Measurements from ENCODE around the gene TSC22D1. TPM values are rescaled to one million over a fixed set of nuclear protein-coding genes. Genes with fewer than 3 reads are reported as not detected.

TSC22D1 gene
- total RNA-seq, 1 experiment from 2014 or later = 44.7 TPM

DNA sequence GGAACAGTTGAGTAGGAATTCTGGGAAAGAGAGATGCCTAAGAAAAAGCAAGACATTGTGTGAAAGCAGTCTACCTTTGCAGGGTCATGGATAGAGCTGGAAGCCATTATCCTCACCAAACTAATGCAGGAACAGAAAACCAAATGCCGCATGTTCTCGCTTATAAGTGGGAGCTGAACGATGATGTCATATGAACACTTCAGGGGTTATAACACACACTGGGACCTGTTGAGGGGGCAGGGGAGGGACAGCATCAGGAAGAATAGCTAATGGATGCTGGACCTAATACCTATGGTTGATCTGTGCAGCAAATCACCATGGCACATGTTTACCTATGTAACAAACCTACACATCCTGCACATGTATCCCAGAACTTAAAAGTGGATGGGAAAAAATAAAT is 69.9 kb downstream of the TSC22D1 start:
- DNase-seq = no peak
- Histone ChIP-seq H3K27me3 (ENCODE audit: control insufficient read depth, insufficient read depth, low read length) (no peaks in the 10 kb centered on the region), H3K36me3 (replicated peaks; ENCODE audit: control insufficient read depth, insufficient read depth, low read length) (no peaks in the 10 kb centered on the region), H3K4me3 (ENCODE audit: insufficient read depth, low read depth, low read length) (no peak overlapping the region)

DNA sequence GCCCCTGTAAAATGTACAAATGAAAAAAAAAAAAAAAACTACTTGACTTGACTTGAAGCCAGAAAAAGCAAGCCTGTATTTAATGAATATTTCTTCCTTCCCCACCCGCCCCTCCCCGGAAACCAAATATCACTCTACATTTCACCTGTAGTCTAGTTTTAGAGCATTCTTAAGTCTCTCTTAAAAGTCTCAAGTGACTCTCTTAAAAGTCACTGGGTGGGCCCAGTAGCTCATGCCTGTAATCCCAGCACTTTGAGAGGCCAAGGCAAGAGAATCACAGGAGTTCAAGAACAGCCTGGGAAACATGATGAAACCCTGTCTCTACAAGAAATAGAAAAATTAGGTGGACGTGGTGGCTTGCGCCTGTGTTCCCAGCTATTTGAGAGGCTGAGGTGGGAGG is 72.0 kb downstream of the TSC22D1 start:
- H3K36me3 ChIP-seq (replicated peaks; ENCODE audit: control insufficient read depth, insufficient read depth, low read length) = no peaks in the 10 kb centered on the region
- DNase-seq = no peak

DNA sequence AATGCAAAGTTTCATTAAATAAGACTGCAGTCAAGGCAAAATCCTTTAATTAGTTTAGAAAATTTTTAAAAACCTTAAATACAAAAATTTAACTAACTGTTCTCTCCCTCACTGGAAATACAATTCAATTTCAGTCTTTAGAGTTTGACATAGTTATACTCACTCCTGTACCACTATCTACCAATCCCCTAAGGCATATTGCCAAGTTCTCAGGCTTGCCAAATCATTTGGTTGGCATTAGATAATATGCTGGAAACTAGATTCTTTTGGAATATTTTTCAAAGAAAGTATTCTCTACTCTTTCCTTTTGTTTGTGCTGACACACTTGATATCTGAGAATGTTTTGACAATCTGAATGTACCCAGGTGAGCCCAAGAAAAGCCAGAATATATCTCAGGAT is 77.2 kb downstream of the TSC22D1 start:
- DNase-seq = no peak
- H3K36me3 ChIP-seq (replicated peaks; ENCODE audit: control insufficient read depth, insufficient read depth, low read length) = no peaks in the 10 kb centered on the region
- no peak overlapping the region for H3K4me3 ChIP-seq (ENCODE audit: insufficient read depth, low read depth, low read length)
- no peaks in the 10 kb centered on the region for H3K27me3 ChIP-seq (ENCODE audit: control insufficient read depth, insufficient read depth, low read length)

More for the DNA sequence above, 72.0 kb downstream of the TSC22D1 start:
- Histone ChIP-seq H3K4me3 (ENCODE audit: insufficient read depth, low read depth, low read length) (no peak overlapping the region), H3K27me3 (ENCODE audit: control insufficient read depth, insufficient read depth, low read length) (no peaks in the 10 kb centered on the region)

DNA sequence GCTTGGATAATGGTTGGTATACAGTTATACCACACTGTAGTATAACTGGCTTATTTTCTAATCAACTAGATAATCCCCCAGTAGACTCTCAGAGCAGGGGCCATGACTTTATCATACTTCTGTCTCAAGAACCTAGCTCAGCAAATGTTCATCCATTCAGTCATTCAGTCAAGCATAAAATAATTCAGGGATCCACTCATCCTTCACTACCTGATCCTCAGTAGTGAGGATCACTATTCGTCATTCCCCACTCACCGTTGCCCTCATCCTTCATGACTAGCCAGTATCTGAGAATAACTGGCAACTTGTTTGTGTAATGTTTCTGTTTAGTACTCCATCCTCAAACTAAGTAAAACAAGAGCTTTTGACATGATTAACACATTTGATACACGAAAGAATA is 77.6 kb downstream of the TSC22D1 start:
- DNase-seq = no peak

DNA sequence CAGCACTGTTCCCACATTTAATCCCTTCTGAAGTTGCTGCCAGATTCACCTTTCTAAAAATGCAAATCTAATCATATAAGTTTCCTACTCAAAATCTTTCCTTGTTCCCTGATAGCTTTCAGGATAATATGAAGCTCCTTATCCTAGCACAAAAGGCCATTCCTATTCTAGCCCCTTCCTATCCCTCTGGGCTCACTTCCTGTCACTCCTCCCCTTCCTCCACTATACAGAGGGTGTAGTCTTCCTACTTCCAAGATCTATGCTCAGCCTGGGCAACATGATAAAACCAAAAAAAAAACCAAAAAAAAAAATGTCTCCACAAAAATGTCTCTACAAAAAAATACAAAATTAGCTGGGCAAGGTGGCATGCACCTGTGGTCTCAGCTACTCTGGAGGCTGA is 78.3 kb downstream of the TSC22D1 start:
- Histone ChIP-seq H3K36me3 (replicated peaks; ENCODE audit: control insufficient read depth, insufficient read depth, low read length) (no peaks in the 10 kb centered on the region), H3K4me3 (ENCODE audit: insufficient read depth, low read depth, low read length) (no peak overlapping the region), H3K27me3 (ENCODE audit: control insufficient read depth, insufficient read depth, low read length) (no peaks in the 10 kb centered on the region)
- no peak for DNase-seq

More for the DNA sequence above, 77.6 kb downstream of the TSC22D1 start:
- Histone ChIP-seq H3K36me3 (replicated peaks; ENCODE audit: control insufficient read depth, insufficient read depth, low read length) (no peaks in the 10 kb centered on the region), H3K27me3 (ENCODE audit: control insufficient read depth, insufficient read depth, low read length) (no peaks in the 10 kb centered on the region), H3K4me3 (ENCODE audit: insufficient read depth, low read depth, low read length) (no peak overlapping the region)

DNA sequence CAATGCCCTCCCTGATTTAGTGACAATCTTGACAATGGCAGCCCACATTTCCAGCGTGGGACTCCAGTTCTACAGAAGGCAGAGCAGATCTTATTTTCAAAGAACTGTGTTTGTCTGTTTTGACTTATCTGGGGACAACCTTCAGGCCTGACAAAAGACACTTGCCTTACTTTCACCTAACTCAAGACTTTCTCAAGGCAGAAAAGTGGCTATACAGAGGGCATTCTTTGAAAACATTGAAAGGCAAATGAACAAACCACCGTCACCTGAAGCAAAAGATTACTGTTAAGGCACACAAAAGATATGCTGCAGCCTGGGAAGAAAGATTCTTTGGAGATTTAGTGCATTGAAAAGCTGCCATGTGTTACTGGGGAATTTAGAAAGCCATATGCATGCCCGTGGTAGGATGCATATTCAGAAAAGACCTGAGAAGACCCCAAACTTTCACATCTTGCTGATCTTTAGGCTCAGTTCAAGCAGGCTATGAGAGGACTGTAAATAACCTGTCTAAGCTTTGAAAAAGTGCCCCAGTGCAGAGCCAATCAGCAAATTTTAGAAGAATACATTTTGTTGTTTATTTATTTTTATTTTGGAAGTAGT is 82.8 kb downstream of the TSC22D1 start:
- Histone ChIP-seq H3K27me3 (ENCODE audit: control insufficient read depth, insufficient read depth, low read length) (no peaks in the 10 kb centered on the region), H3K4me3 (ENCODE audit: insufficient read depth, low read depth, low read length) (no peak overlapping the region), H3K36me3 (replicated peaks; ENCODE audit: control insufficient read depth, insufficient read depth, low read length) (no peaks in the 10 kb centered on the region)
- DNase-seq = peak; percentile 16

DNA sequence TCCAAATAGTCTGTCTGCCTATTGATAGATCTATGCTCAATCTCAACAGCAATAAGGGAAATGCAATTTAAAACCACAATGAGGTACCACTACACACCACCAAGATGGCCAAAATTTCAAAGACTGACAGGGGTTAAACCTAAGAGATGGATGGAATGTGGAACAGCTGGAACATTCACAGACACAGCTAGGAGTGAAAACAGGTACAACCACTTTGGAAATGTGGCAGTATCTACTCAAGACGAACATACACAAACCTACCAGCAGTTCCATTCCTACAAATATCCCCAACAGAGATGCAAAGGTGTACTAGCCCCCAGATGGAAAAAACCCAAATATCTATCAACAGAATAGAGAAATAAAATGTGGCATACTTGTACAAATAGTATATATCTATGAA is 86.4 kb downstream of the TSC22D1 start:
- DNase-seq = no peak
- no peaks in the 10 kb centered on the region for H3K36me3 ChIP-seq (replicated peaks; ENCODE audit: control insufficient read depth, insufficient read depth, low read length)
- no peak overlapping the region for H3K4me3 ChIP-seq (ENCODE audit: insufficient read depth, low read depth, low read length)
- no peaks in the 10 kb centered on the region for H3K27me3 ChIP-seq (ENCODE audit: control insufficient read depth, insufficient read depth, low read length)

DNA sequence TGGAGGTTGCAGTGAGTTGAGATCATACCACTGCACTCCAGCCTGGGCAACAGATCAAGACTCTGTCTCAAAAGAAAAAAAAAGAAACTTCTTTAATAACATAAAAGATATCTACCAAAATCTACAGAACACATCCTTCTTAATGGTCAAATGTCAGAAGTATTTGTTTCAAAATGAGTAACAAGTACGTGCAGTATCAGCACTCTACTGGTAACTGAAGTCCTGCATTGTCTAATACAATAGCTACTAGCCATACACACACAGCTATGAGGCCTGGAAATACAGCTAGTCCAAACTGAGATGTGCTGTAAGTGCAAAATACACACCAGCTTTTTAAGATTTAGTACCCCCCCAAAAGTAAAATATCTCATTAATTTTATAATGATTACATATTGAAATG is 88.1 kb downstream of the TSC22D1 start:
- no peaks in the 10 kb centered on the region for H3K36me3 ChIP-seq (replicated peaks; ENCODE audit: control insufficient read depth, insufficient read depth, low read length)
- no peak for DNase-seq
- H3K4me3 ChIP-seq (ENCODE audit: insufficient read depth, low read depth, low read length) = no peak overlapping the region
- no peaks in the 10 kb centered on the region for H3K27me3 ChIP-seq (ENCODE audit: control insufficient read depth, insufficient read depth, low read length)

DNA sequence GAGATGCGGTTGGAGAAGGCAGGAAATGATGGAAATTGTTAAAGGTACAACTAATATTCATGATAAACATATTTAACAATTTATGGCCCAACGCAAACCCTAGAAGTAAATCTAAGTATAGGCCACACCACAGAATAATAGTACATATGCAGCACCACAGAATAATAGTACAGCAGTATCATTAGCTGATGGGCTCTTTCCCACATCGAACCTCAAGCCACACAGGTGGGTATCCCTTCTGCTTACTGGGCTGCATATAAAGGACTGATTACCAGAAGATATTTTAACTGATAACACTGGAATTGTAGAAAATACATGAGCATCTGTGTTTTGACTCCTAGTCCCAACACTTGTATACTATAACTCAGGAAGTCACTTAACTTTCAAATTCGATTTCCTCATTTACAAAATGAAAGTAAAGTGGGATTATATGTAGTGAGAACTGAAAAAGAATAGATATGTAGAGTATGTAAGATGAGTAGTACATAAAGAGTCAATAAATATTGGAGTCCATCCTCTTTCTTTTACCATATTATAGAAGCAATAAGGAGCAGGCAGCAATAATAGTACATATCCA is 91.5 kb downstream of the TSC22D1 start:
- H3K36me3 ChIP-seq (replicated peaks; ENCODE audit: control insufficient read depth, insufficient read depth, low read length) = no peaks in the 10 kb centered on the region
- no peak overlapping the region for H3K4me3 ChIP-seq (ENCODE audit: insufficient read depth, low read depth, low read length)
- DNase-seq = no peak
- no peaks in the 10 kb centered on the region for H3K27me3 ChIP-seq (ENCODE audit: control insufficient read depth, insufficient read depth, low read length)

DNA sequence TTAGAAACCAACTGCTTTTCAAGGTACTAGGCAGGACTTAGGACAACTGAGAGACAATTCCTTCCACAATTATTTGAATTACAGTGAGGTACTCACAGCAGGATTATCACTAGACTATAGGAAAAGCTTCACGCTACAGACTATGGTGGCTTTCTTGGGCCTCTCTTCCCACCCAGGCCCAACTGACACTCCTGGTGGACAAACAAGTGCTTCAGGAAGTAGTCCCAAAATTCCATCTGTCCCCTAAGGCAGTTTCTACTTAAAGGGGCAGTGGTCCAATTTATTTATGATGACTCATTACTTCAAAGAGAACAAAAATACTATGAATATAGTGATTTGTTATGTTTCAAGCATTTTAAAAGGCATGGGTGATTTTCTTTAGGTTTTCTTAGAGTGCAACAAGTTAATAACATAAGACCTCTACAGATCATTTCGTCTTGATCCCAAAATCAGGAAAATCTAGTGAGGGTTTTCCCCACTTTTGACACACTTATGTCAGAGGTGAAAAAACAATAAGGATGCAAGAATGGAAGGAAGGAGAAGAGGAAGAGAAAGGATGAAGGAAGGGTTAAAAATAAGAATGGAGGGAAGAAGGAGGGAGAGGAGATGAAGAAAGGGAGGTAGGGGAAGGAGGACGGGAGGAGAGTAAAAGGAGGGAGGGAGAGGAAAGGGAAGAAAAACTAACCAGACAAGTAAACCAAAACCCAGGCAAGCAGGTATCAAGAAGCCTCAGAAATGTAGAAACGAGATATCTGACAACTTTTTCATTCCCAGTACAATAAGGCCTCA is 101.8 kb downstream of the TSC22D1 start:
- Histone ChIP-seq H3K27me3 (ENCODE audit: control insufficient read depth, insufficient read depth, low read length) (no peaks in the 10 kb centered on the region), H3K36me3 (replicated peaks; ENCODE audit: control insufficient read depth, insufficient read depth, low read length) (no peaks in the 10 kb centered on the region), H3K4me3 (ENCODE audit: insufficient read depth, low read depth, low read length) (no peak overlapping the region)
- no peak for DNase-seq

DNA sequence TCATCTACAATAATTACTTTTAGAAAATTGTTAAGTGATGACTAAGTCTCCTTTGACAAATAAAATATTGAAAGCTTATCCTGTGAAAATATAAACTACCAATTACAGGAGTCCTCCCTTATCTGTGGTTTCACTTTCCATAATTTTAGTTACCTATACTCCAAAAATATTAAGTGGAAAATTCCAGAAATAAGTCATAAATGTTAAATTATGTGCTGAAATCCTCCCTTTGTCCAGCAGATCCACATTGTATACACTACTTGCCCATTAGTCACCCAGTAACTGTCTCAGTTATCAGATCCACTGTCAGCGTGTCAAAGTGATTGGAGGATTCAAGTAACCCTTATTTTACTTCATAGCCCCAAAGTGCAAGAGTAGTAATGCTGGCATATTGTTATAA is 104.4 kb downstream of the TSC22D1 start:
- DNase-seq = no peak
- no peaks in the 10 kb centered on the region for H3K27me3 ChIP-seq (ENCODE audit: control insufficient read depth, insufficient read depth, low read length)
- no peaks in the 10 kb centered on the region for H3K36me3 ChIP-seq (replicated peaks; ENCODE audit: control insufficient read depth, insufficient read depth, low read length)
- H3K4me3 ChIP-seq (ENCODE audit: insufficient read depth, low read depth, low read length) = no peak overlapping the region

DNA sequence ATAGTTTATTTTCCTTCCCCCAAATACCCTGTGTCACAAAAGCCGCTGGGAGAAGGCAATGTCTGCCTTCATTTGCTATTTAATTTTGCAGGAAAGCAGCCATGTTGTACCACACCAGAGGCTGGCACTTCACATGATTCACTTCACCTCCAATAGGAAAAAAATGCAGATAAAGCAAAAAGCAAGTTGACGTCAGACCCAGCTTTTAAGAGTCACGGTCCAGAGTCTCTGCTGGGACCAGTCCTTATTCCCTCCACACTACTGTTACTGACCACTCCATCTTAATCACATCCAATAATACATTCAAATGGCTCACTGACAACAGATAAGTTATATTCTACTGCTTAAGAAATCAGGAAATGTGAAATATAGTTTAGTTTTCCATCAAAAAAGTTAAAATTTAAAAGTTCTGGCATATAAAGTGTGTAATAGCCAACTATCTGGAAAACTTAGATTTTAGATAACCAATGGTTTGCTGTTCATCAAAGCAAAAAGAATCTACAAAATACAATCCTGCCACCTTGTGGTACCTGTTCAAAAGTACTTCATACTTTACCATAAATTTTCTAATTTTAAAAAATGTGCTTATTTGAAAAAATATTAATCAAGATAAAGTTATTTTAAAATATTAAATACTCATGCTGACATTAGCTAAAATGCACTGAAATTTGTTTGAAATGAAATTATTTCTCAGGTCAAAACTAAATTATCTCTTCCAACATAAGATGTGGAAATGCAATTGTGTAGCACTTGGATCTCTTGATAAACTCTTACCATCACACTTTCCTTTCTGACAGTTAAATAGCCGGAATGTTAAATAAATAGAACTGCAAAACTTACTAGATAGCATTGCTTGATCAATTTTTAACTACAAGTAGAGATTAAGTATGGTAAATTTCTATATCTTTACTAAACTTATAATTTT is 105.2 kb downstream of the TSC22D1 start:
- Histone ChIP-seq H3K27me3 (ENCODE audit: control insufficient read depth, insufficient read depth, low read length) (no peaks in the 10 kb centered on the region), H3K4me3 (ENCODE audit: insufficient read depth, low read depth, low read length) (no peak overlapping the region), H3K36me3 (replicated peaks; ENCODE audit: control insufficient read depth, insufficient read depth, low read length) (no peaks in the 10 kb centered on the region)
- DNase-seq = no peak

DNA sequence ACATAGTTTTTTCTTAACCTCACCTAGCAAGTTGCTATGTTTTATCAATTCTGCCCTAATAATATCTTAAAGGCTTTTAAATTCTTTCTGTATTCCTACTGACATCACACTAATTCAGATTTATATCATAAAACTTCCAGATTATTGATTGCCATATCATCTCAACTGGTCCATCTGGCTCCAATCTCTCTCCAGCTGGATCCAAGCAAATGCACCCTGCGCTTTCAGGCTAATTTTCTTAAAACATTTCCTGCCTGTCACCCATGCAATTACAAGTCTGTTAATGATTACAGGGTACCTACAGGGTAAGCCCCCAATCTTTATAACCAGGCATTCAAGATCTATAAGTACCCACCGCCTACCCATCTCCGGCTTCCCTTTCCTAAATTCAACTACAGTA is 107.3 kb downstream of the TSC22D1 start:
- Histone ChIP-seq H3K27me3 (ENCODE audit: control insufficient read depth, insufficient read depth, low read length) (no peaks in the 10 kb centered on the region), H3K36me3 (replicated peaks; ENCODE audit: control insufficient read depth, insufficient read depth, low read length) (no peaks in the 10 kb centered on the region), H3K4me3 (ENCODE audit: insufficient read depth, low read depth, low read length) (no peak overlapping the region)
- no peak for DNase-seq

DNA sequence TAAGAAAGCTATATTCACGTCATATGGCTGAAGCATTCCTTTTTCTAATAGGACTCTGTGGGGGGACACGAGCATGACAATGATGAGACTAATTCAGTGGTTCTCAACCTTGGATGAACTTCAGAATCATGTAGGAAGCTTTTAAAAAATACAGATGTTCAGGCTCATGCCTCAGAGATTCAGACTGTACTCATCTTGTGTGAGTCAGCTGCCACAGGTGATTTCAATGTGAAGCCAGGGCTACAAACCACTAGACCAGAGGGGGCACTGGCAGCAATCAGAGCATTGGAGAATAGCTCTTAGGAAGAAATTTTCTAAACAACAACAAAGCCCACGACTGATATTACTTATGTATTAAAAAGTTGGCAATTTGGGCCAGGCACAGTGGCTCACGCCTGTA is 110.8 kb downstream of the TSC22D1 start:
- Histone ChIP-seq H3K36me3 (replicated peaks; ENCODE audit: control insufficient read depth, insufficient read depth, low read length) (no peaks in the 10 kb centered on the region), H3K4me3 (ENCODE audit: insufficient read depth, low read depth, low read length) (no peak overlapping the region), H3K27me3 (ENCODE audit: control insufficient read depth, insufficient read depth, low read length) (no peaks in the 10 kb centered on the region)
- DNase-seq = no peak

Measured in H7 (cell line).